Kasumi-1 (cell line): ENCODE results near the gene SERAC1.
A peak's percentile ranks its signal among the peaks of the same experiment; 100 is the strongest.
"Not testable (repeated sequence)": the region's sequence is repeated elsewhere in the genome, so short reads cannot be mapped to it uniquely, and the experiment has no call there.

Experiments used
- DNase-seq, 2 experiments: peaks; one replicate each; lab custom pipeline; 2025; lab: John Stamatoyannopoulos, UW

The SERAC1 gene

GRCh38 chr6:158174024-158174423 is 6.0 kb upstream of the SERAC1 start:
- DNase-seq, result no peak

- no peak for DNase-seq
These were observed 3.9 kb upstream of the SERAC1 start for GRCh38 chr6:158172001-158172400.

- DNase-seq, result no peak
These were observed 2.6 kb upstream of the SERAC1 start for GRCh38 chr6:158170656-158171081.

GRCh38 chr6:158169634-158170033 is 1.6 kb upstream of the SERAC1 start:
- DNase-seq, result not testable (repeated sequence)

- no peak for DNase-seq
These were observed 2.1 kb downstream of the SERAC1 start for GRCh38 chr6:158165919-158166416.

- DNase-seq, result no peak
These were observed 3.4 kb downstream of the SERAC1 start for GRCh38 chr6:158164579-158165170.

- DNase-seq, result peak; percentile 20 to 48
These were observed 6.4 kb downstream of the SERAC1 start for GRCh38 chr6:158161566-158162254.

- no peak for DNase-seq
These were observed 7.0 kb downstream of the SERAC1 start for GRCh38 chr6:158160932-158161539.

GRCh38 chr6:158158748-158159147 is 9.3 kb downstream of the SERAC1 start:
- DNase-seq, result no peak

- DNase-seq, result peak in 1 of 2 experiments; percentile 10
These were observed 9.9 kb downstream of the SERAC1 start for GRCh38 chr6:158158123-158158522.

GRCh38 chr6:158157064-158157764 is 10.8 kb downstream of the SERAC1 start:
- DNase-seq, result no peak

- no peak for DNase-seq
These were observed 13.2 kb downstream of the SERAC1 start for GRCh38 chr6:158154816-158155215.

GRCh38 chr6:158153576-158153975 is 14.5 kb downstream of the SERAC1 start:
- DNase-seq, result no peak

GRCh38 chr6:158152659-158153058 is 15.4 kb downstream of the SERAC1 start:
- DNase-seq, result no peak

- not testable (repeated sequence) for DNase-seq
These were observed 16.0 kb downstream of the SERAC1 start for GRCh38 chr6:158152025-158152424.

- no peak for DNase-seq
These were observed 17.4 kb downstream of the SERAC1 start for GRCh38 chr6:158150701-158151100.

- no peak for DNase-seq
These were observed 18.4 kb downstream of the SERAC1 start for GRCh38 chr6:158149641-158150040.

- peak; percentile 27 to 38 for DNase-seq
These were observed 24.4 kb downstream of the SERAC1 start for GRCh38 chr6:158143700-158144099.

- no peak for DNase-seq
These were observed 25.3 kb downstream of the SERAC1 start for GRCh38 chr6:158142789-158143188.

GRCh38 chr6:158131926-158132325 is 36.1 kb downstream of the SERAC1 start:
- DNase-seq, result peak; percentile 77 to 81

GRCh38 chr6:158125271-158125670 is 42.8 kb downstream of the SERAC1 start:
- no peak for DNase-seq

- DNase-seq, result no peak
These were observed 43.8 kb downstream of the SERAC1 start for GRCh38 chr6:158124288-158124687.
